OCI-LY3 (cell line): ENCODE data around the gene DOCK8.

Source experiments
- EZH2phosphoT487 ChIP-seq: fragments of 200-600 bp; shearing (Covaris generic); IDR thresholded peaks from 2 replicates; pipeline ENCODE4 v1.6.1; 2018; ENCODE audit warnings: antibody characterized with exemption, mixed run types, low read depth
- TF ChIP-seq, protein P1 (sequence below): fragments of 200-600, 300-600 bp; sonication (generic); IDR thresholded peaks from 2 replicates; pipeline ENCODE4 v1.5.1; 2014; ENCODE audit warnings: antibody characterized with exemption, low read length, low read depth

DNA sequence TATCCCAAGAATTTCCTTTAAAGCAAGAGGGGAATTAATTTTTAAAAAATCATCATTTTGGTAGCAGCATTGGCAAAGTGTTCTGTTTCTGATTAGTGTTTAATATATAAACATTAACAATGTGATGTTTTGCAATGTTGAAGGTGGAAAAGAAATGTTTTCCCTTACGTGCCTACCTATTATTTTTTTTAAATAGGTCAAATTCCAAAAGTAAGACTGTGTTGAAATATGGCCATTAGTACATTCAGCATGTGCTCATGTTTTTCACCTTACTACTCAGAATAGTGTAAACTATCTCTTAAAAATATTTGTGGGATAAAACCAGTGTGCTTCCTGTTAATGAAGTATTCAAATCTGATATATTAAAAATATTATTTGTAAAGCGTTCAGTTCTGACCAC is 3.3 kb downstream of the DOCK8 start:
- TF ChIP-seq, protein P1, sequence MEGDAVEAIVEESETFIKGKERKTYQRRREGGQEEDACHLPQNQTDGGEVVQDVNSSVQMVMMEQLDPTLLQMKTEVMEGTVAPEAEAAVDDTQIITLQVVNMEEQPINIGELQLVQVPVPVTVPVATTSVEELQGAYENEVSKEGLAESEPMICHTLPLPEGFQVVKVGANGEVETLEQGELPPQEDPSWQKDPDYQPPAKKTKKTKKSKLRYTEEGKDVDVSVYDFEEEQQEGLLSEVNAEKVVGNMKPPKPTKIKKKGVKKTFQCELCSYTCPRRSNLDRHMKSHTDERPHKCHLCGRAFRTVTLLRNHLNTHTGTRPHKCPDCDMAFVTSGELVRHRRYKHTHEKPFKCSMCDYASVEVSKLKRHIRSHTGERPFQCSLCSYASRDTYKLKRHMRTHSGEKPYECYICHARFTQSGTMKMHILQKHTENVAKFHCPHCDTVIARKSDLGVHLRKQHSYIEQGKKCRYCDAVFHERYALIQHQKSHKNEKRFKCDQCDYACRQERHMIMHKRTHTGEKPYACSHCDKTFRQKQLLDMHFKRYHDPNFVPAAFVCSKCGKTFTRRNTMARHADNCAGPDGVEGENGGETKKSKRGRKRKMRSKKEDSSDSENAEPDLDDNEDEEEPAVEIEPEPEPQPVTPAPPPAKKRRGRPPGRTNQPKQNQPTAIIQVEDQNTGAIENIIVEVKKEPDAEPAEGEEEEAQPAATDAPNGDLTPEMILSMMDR: no peak
- no peak for TF ChIP-seq EZH2phosphoT487
